Tibial nerve (tissue), 4 donors: ENCODE measurements around the gene DYRK1A. TPM values are rescaled to one million over a fixed set of nuclear protein-coding genes. Genes with fewer than 3 reads are reported as not detected.

ENCODE experiments used
- DNase-seq, 2 donors: peaks; one replicate each; pipeline ENCODE4 v3.0.0-alpha.2; 2019; ENCODE audit warnings: low spot score in 2 of 2
- H3K27ac ChIP-seq, 4 donors: fragments of 200-600 bp; sonication (generic) in 3 of 4; one replicate each; pipeline ENCODE4 v1.5.1; 2017 to 2019; ENCODE audit warnings: mild to moderate bottlenecking in 1 of 4
- H3K27me3 ChIP-seq, 2 donors: fragments of 200-600 bp; sonication (generic) in 1 of 2; one replicate each; pipeline versions ENCODE4 v1.5.1 to v1.6.0; 2017 to 2019
- H3K36me3 ChIP-seq, 3 donors: fragments of 200-600 bp; sonication (generic); one replicate each; pipeline ENCODE4 v1.5.1; 2018 to 2019
- H3K4me1 ChIP-seq, 4 donors: fragments of 200-600 bp; sonication (generic) in 3 of 4; one replicate each; pipeline ENCODE4 v1.5.1; 2017 to 2019
- H3K4me3 ChIP-seq, 4 donors: fragments of 200-600 bp; sonication (generic) in 3 of 4; one replicate each; pipeline ENCODE4 v1.5.1; 2017 to 2019; ENCODE audit warnings: mild to moderate bottlenecking in 1 of 4, moderate library complexity in 1 of 4
- H3K9me3 ChIP-seq, 4 donors: fragments of 200-600 bp; sonication (generic) in 3 of 4; one replicate each; pipeline ENCODE4 v1.5.1; 2017 to 2019
- CTCF ChIP-seq, 5 experiments: fragments of 200-600 bp in 3 of 5; fragments of 450-650 bp in 2 of 5; sonication (generic) in 3 of 5; IDR thresholded peaks; one replicate each; pipeline ENCODE4 v1.5.1; 2016 to 2019; ENCODE audit warnings: antibody characterized with exemption in 5 of 5, mild to moderate bottlenecking in 3 of 5, moderate library complexity in 2 of 5
- EP300 ChIP-seq, 2 donors: sonication (generic); formaldehyde crosslinking; IDR thresholded peaks; one replicate each; pipeline ENCODE4 v1.6.1; 2017; ENCODE audit warnings: antibody characterized with exemption in 2 of 2, mild to moderate bottlenecking in 1 of 2
- POLR2A ChIP-seq, 2 donors: fragments of 450-650 bp; IDR thresholded peaks; one replicate each; pipeline ENCODE4 v1.6.1; 2017; ENCODE audit warnings: antibody characterized with exemption in 2 of 2, mild to moderate bottlenecking in 2 of 2, moderate library complexity in 2 of 2
- WGBS, 2 donors: methylation state at CpG; one replicate each; pipeline ENCODE4 v1.1.5; 2018; 5-methylcytosine and 5-hydroxymethylcytosine counted together
- total RNA-seq, 4 donors: library from RNA; depleted of rRNA; stranded (reverse); fragments of >200 nt; gene quantifications; one replicate each; pipeline ENCODE4 v1.1.0, GENCODE V29; 2016

DYRK1A gene
- total RNA-seq, 4 donors from 2014 or later, result 65.8 to 81.6 (median 68.2) TPM

- H3K36me3 ChIP-seq, result no peaks in the 10 kb centered on the region
- H3K27ac ChIP-seq, result peak overlapping the region in 3 of 4 donors; percentile 99 to 100 (median 100)
- H3K4me3 ChIP-seq, result peak overlapping the region in 1 of 4 donors; percentile 90
- H3K4me1 ChIP-seq, result peaks cover 0 to 71% (median 31%) of the 10 kb centered on the region in 4 donors
- TF ChIP-seq CTCF (IDR thresholded peaks at IDR 0.05) (no peak), EP300 (IDR thresholded peaks at IDR 0.05) (no peak), POLR2A (IDR thresholded peaks at IDR 0.05) (no peak)
- H3K9me3 ChIP-seq, result no peaks in the 10 kb centered on the region
- no peaks in the 10 kb centered on the region for H3K27me3 ChIP-seq
- 31 to 33% methylated on average over 3 of the region's 3 CpGs for WGBS, 2 donors
- no peak for DNase-seq
These were observed 2.8 kb downstream of the DYRK1A start for GRCh38 chr21:37369307-37369854.

DNA sequence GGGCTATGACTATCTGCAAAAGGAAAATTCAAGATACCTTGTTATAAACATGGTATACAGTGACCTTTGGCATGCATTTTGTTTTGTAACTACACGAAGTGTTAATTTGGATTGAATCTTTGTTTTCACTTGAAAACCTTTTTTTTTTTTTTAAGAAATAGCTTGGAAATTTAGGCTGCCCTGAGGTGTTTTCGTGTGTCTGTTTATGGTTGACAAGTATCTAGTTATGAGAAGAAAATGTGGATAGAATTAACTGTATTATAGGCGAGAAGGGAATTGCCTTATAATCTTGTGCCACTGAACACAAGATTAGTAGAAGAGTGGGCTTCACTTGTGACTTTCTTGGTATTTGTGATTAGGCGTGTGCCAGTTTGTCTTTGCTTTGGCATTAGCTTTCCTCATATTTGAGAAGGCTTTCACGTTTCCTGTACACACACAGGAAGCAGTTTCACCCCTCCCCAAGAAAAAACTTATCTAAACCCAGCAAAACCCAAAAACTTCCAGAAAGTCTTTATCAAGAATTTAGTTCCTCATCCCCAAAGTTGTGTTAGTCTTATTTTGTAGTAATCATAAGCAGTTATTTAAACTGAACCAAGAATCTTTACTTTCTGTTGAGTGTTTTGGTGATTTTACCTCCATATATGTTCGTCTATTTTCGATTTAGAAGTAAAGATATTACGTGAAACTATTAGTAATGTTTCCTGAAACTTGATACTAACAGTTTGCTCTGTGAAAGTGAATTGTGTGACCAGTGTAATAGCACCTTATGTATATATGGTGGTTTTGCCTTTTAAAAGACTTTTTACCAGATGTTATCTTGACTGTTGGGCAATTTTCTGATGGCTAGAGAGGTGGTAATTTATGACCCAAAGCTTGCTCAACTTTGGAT is 3.8 kb downstream of the DYRK1A start:
- H3K4me3 ChIP-seq, result peak overlapping the region in 3 of 4 donors; percentile 0 to 90 (median 1)
- H3K4me1 ChIP-seq, result peaks cover 0 to 72% (median 31%) of the 10 kb centered on the region in 4 donors
- peak overlapping the region in 3 of 4 donors; percentile 16 to 100 (median 99) for H3K27ac ChIP-seq
- H3K9me3 ChIP-seq, result no peaks in the 10 kb centered on the region
- TF ChIP-seq POLR2A (IDR thresholded peaks at IDR 0.05) (no peak), EP300 (IDR thresholded peaks at IDR 0.05) (no peak), CTCF (IDR thresholded peaks at IDR 0.05) (no peak)
- WGBS, 2 donors, result 26% methylated on average over 8 of the region's 8 CpGs
- no peak for DNase-seq
- no peaks in the 10 kb centered on the region for H3K27me3 ChIP-seq
- no peaks in the 10 kb centered on the region for H3K36me3 ChIP-seq

DNA sequence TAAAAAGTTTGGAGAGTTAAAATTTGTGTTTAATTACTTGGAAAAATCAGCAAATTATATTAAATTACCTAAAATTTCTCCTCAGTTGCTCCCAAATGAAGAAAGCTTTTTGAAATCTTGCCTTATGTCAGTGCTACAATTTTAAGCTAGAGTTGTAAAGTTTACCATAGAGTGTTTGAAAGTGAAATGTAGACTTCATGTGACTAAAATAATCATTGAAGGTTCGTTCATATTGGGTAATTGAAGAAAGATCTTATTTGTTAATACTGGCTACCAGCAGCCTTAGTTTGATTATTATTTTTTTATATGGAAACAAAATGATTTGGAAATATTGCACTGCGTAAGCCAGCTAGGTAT is 4.4 kb downstream of the DYRK1A start:
- Histone ChIP-seq H3K36me3 (no peaks in the 10 kb centered on the region), H3K27ac (peak overlapping the region in 2 of 4 donors; percentile 99 to 100), H3K4me3 (no peak overlapping the region), H3K9me3 (no peaks in the 10 kb centered on the region), H3K27me3 (no peaks in the 10 kb centered on the region), H3K4me1 (peaks cover 0 to 78% (median 36%) of the 10 kb centered on the region in 4 donors)
- 58 to 59% methylated on average over 2 of the region's 2 CpGs for WGBS, 2 donors
- no peak for TF ChIP-seq EP300 (IDR thresholded peaks at IDR 0.05)
- no peak for TF ChIP-seq CTCF (IDR thresholded peaks at IDR 0.05)
- no peak for TF ChIP-seq POLR2A (IDR thresholded peaks at IDR 0.05)
- DNase-seq, result no peak

DNA sequence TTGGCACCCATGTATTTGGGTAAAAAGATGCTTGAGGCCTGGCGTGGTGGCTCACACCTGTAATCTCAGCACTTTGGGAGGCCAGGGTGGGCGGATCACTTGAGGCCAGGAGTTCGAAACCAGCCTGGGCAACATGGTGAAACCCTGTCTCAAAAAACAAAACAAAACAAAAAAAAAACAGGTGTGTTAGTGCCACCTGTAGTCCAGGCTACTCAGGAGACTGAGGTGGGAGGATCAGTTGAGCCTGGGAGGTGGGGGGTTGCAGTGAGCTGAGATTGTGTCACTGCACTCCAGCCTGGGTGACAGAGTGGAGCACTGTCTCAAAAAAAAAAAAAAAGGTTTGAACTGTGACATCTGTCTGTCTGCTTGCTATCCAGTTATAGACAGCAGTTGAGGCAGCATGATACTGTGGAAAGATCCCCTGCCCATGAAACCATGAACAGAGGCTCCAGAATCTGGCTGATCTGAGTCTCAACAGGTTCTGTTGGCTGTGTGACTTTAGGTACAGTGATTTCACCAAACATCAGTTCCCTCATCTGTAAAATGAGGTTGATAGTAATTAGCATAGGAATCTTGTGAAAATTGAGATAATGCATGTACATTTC is 5.7 kb downstream of the DYRK1A start:
- H3K4me1 ChIP-seq, result peaks cover 0 to 89% (median 40%) of the 10 kb centered on the region in 4 donors
- H3K27me3 ChIP-seq, result no peaks in the 10 kb centered on the region
- H3K27ac ChIP-seq, result no peak overlapping the region
- no peaks in the 10 kb centered on the region for H3K36me3 ChIP-seq
- TF ChIP-seq POLR2A (IDR thresholded peaks at IDR 0.05), result no peak
- TF ChIP-seq EP300 (IDR thresholded peaks at IDR 0.05), result no peak
- TF ChIP-seq CTCF (IDR thresholded peaks at IDR 0.05), result no peak
- no peaks in the 10 kb centered on the region for H3K9me3 ChIP-seq
- H3K4me3 ChIP-seq, result no peak overlapping the region
- DNase-seq, result no peak
- WGBS, 2 donors, result 95 to 97% methylated on average over 3 of the region's 3 CpGs

GRCh38 chr21:37372951-37373350 is 6.4 kb downstream of the DYRK1A start:
- no peaks in the 10 kb centered on the region for H3K9me3 ChIP-seq
- H3K4me1 ChIP-seq, result peaks cover 0 to 97% (median 40%) of the 10 kb centered on the region in 4 donors
- TF ChIP-seq EP300 (IDR thresholded peaks at IDR 0.05), result no peak
- no peak for TF ChIP-seq POLR2A (IDR thresholded peaks at IDR 0.05)
- TF ChIP-seq CTCF (IDR thresholded peaks at IDR 0.05), result no peak
- H3K27me3 ChIP-seq, result no peaks in the 10 kb centered on the region
- H3K27ac ChIP-seq, result no peak overlapping the region
- no peak for DNase-seq
- H3K36me3 ChIP-seq, result no peaks in the 10 kb centered on the region
- no peak overlapping the region for H3K4me3 ChIP-seq
- 90 to 93% methylated on average over 3 of the region's 3 CpGs for WGBS, 2 donors
